SK-N-SH (cell line): ENCODE data around the gene TMEM106A.
"Not testable (repeated sequence)": the region's sequence is repeated elsewhere in the genome, so short reads cannot be mapped to it uniquely, and the experiment has no call there.

Experiments
- CHD2 ChIP-seq: fragments of 150-350 bp; IDR thresholded peaks from 2 replicates; pipeline ENCODE4 v1.6.1; 2018; ENCODE audit warnings: low read length; ENCODE audit not compliant: partially characterized antibody
- RAD21 ChIP-seq: IDR thresholded peaks from 2 replicates; pipeline ENCODE4 v1.6.1; 2012; ENCODE audit warnings: mild to moderate bottlenecking, low read length
- RFX5 ChIP-seq: IDR thresholded peaks from 2 replicates; pipeline ENCODE4 v1.6.1; 2012; ENCODE audit warnings: mild to moderate bottlenecking, improper control_type of control experiment, low read length
- RXRA ChIP-seq: IDR thresholded peaks from 2 replicates; pipeline ENCODE4 v1.4.0; 2012; ENCODE audit warnings: low read depth, mild to moderate bottlenecking, borderline replicate concordance
- TAF1 ChIP-seq: IDR thresholded peaks from 2 replicates; pipeline ENCODE4 v1.6.1; 2012; ENCODE audit warnings: low read depth, mild to moderate bottlenecking, low read length, moderate library complexity, borderline replicate concordance
- TF ChIP-seq, protein P1 (sequence below): fragments of 200-600 bp; sonication (generic); IDR thresholded peaks from 2 replicates; pipeline ENCODE4 v1.6.1; 2017; ENCODE audit warnings: antibody characterized with exemption, mild to moderate bottlenecking, moderate library complexity
- TF ChIP-seq, protein P2 (sequence below): IDR thresholded peaks from 2 replicates; pipeline ENCODE4 v1.6.1; 2012; ENCODE audit warnings: mild to moderate bottlenecking, low read depth, low read length, moderate library complexity

DNA sequence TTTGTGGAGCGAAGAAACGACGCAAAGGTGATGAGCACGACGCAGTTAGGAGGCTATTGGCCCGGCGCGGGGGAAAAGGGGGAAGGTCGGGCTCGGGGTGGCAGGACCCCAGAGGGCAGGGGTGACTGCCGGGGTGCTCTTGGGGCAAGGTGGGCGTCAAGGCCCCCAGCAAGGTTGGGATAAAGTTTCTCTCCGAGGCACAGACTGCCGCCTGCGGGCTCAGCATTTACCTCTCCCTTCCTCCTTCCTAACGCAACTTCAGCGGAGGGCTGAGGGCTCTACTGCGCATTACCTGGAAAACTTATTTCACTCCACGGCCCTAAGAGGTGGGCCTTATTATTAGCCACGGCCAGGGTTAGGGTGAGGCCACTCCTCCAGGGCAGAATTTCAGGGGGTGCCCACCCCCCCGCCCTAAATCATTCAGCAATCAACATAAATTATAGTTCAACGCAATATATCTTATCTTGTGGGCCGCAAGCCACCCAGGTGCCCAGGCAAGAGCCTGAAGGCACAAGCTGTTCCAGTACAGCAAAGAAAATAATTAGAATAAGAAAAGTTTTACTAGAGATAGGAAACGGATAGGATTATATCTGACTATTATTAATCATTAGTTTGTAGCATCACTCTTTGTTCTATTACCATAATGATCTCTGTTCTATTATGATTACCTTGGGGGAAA is 20.5 kb downstream of the TMEM106A start:
- TF ChIP-seq, protein P1, sequence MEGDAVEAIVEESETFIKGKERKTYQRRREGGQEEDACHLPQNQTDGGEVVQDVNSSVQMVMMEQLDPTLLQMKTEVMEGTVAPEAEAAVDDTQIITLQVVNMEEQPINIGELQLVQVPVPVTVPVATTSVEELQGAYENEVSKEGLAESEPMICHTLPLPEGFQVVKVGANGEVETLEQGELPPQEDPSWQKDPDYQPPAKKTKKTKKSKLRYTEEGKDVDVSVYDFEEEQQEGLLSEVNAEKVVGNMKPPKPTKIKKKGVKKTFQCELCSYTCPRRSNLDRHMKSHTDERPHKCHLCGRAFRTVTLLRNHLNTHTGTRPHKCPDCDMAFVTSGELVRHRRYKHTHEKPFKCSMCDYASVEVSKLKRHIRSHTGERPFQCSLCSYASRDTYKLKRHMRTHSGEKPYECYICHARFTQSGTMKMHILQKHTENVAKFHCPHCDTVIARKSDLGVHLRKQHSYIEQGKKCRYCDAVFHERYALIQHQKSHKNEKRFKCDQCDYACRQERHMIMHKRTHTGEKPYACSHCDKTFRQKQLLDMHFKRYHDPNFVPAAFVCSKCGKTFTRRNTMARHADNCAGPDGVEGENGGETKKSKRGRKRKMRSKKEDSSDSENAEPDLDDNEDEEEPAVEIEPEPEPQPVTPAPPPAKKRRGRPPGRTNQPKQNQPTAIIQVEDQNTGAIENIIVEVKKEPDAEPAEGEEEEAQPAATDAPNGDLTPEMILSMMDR, result not testable (repeated sequence)
- TF ChIP-seq, protein P2, sequence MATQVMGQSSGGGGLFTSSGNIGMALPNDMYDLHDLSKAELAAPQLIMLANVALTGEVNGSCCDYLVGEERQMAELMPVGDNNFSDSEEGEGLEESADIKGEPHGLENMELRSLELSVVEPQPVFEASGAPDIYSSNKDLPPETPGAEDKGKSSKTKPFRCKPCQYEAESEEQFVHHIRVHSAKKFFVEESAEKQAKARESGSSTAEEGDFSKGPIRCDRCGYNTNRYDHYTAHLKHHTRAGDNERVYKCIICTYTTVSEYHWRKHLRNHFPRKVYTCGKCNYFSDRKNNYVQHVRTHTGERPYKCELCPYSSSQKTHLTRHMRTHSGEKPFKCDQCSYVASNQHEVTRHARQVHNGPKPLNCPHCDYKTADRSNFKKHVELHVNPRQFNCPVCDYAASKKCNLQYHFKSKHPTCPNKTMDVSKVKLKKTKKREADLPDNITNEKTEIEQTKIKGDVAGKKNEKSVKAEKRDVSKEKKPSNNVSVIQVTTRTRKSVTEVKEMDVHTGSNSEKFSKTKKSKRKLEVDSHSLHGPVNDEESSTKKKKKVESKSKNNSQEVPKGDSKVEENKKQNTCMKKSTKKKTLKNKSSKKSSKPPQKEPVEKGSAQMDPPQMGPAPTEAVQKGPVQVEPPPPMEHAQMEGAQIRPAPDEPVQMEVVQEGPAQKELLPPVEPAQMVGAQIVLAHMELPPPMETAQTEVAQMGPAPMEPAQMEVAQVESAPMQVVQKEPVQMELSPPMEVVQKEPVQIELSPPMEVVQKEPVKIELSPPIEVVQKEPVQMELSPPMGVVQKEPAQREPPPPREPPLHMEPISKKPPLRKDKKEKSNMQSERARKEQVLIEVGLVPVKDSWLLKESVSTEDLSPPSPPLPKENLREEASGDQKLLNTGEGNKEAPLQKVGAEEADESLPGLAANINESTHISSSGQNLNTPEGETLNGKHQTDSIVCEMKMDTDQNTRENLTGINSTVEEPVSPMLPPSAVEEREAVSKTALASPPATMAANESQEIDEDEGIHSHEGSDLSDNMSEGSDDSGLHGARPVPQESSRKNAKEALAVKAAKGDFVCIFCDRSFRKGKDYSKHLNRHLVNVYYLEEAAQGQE, result not testable (repeated sequence)
- TF ChIP-seq RXRA, RFX5, TAF1, CHD2, RAD21: not testable (repeated sequence)
